HG02840 (cell line): ENCODE data around the gene NFE2.

Experiments
- ATAC-seq: cut with Tn5 transposase; IDR thresholded peaks from one replicate; pipeline ENCODE4 v1.9.1; 2021; ENCODE audit warnings: mild to moderate bottlenecking, moderate library complexity, moderate number of reproducible peaks; ENCODE audit not compliant: unreplicated experiment, low FRiP score

NFE2 gene

DNA sequence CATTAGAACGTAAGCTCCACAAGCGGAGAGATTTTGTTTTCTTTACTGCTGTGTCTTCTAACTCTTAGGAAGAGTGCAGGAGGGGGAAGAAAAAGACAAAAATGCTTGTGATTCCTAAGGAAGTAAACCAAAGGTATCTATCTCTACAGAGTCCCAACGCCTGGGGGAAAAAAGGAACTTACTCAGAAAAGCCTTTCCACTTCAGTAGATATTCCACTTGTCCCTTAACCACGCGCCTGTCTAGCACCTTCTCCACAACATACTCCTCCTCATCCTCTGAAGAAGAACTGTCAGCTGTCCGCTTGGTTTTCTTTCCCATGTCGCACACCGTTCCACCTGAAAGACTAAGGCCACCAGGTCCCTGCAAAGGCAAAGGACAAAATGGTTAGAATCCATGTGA, 43.5 kb downstream of the NFE2 start:
- no peak for ATAC-seq

DNA sequence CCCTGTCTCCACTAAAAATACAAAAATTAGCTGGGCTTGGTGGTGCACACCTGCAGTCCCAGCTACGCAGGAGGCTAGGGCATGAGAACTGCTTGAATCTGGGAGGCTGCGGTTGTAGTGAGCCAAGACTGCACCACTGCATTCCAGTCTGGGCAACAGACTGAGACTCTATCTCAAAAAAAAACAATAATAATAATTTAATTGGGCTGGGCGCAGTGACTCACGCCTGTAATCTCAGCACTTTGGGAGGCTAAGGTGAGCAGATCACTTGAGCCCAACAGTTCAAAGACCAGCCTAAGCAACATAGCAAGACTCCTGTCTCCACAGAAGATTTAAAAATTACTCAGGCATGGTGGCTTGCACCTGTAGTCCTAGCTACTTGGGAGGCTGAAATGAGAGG, 47.6 kb downstream of the NFE2 start:
- ATAC-seq: no peak

- no peak for ATAC-seq
Measured at GRCh38 chr12:54251667-54252284, 49.0 kb downstream of the NFE2 start.

DNA sequence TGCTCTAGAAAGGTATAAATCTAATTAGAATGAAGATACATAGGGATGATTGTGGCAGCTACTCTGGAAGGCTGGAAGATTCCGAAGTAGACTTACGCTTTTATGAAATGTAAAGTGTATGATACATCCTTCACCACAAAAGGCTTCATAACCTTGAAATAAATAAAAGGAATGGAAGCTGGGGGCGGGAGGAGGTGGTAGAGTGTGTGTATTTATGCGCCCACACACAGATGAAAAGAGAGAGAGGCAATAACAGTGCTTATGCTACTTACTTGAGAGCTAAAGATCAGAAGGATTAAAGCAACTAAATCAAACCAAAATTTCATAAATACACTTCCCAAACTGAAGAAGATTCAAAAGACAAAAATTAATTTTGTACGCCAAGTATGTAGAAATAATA, 51.3 kb downstream of the NFE2 start:
- no peak for ATAC-seq

GRCh38 chr12:54246011-54246641, 54.7 kb downstream of the NFE2 start:
- ATAC-seq: no peak
